ENCODE results near the gene IL22RA2. TPM values are rescaled to one million over a fixed set of nuclear protein-coding genes. Genes with fewer than 3 reads are reported as not detected.

The IL22RA2 gene
- total and polyA plus RNA-seq, 9 of the 15 experiments (the other 6 are each of a cell fraction or from before 2014, with no cell fraction given), result 0.03 TPM; not detected in 8

DNA sequence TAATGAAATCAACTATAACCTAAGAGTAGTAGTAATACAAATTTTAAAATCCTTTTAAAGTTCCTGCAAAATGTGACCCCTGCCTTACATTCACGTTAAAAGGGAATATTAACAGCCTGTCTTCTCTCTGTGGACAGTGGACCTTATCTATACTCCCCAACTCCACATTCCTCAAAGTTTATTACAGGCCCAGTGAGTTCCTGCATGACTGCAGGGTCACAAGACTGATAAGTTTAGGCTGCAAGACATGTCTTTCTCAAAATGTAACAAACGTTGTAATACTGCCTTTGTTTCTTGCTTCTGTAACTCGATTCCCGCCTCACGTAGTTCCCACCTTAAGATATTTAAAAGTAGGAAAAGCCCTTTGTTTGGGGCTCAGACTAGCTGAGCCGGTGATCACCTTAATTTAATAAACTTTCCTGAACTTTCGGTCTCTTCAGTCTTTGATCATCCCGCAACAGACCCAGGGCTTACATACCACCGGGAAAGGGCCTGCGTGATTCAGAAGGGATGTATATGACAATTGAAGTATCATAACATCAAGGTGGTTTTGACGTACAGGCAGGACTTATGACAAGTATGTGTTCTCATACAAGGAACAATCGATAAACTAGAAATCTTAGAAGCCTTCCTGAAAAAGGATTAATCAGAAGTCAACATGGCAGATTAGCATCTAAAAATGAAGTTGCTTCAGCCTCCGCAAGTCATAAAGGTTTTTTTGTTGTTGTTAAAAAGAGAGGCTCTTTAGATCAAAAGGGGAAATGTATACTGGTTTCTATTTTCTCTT lies 3.0 kb downstream of the IL22RA2 start (continued):
- TF ChIP-seq, protein P1, sequence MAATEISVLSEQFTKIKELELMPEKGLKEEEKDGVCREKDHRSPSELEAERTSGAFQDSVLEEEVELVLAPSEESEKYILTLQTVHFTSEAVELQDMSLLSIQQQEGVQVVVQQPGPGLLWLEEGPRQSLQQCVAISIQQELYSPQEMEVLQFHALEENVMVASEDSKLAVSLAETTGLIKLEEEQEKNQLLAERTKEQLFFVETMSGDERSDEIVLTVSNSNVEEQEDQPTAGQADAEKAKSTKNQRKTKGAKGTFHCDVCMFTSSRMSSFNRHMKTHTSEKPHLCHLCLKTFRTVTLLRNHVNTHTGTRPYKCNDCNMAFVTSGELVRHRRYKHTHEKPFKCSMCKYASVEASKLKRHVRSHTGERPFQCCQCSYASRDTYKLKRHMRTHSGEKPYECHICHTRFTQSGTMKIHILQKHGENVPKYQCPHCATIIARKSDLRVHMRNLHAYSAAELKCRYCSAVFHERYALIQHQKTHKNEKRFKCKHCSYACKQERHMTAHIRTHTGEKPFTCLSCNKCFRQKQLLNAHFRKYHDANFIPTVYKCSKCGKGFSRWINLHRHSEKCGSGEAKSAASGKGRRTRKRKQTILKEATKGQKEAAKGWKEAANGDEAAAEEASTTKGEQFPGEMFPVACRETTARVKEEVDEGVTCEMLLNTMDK (IDR thresholded peaks at IDR 0.05; ENCODE audit: borderline replicate concordance, insufficient read depth, low read depth, low read length, poor library complexity, severe bottlenecking), result no peak
- TF ChIP-seq NR2C2 (CRISPR knock-in tag; IDR thresholded peaks at IDR 0.05) (no peak), NR2C2 (tag; IDR thresholded peaks at IDR 0.05) (peak; percentile 71), DPF2 (IDR thresholded peaks at IDR 0.05) (peak; percentile 85), STAG1 (CRISPR knock-in tag; IDR thresholded peaks at IDR 0.05; ENCODE audit: borderline replicate concordance) (no peak), POLR2H (tag; IDR thresholded peaks at IDR 0.05; ENCODE audit: low read depth) (no peak), NR2F6 (CRISPR knock-in tag; IDR thresholded peaks at IDR 0.05) (0 out of 2 replicates have a peak, but pooled peaks have one; percentile 25), EHMT2 (IDR thresholded peaks at IDR 0.05) (0 out of 2 replicates have a peak, but pooled peaks have one; percentile 7), HNRNPL (IDR thresholded peaks at IDR 0.05; ENCODE audit: low read depth, low read length) (no peak), ZFP30 (CRISPR knock-in tag; IDR thresholded peaks at IDR 0.05; ENCODE audit: borderline replicate concordance) (no peak), ZNF12 (CRISPR knock-in tag; IDR thresholded peaks at IDR 0.05) (no peak), KDM5B (IDR thresholded peaks at IDR 0.05; ENCODE audit: insufficient replicate concordance, low read depth, low read length) (no peak), NFE2L1 (tag; IDR thresholded peaks at IDR 0.05; ENCODE audit: borderline replicate concordance, low read depth) (no peak), NFRKB (IDR thresholded peaks at IDR 0.05; ENCODE audit: low read depth) (peak; percentile 73), MAFF (IDR thresholded peaks at IDR 0.05; ENCODE audit: low read length) (no peak), C11orf30 (IDR thresholded peaks at IDR 0.05; ENCODE audit: low read depth) (no peak), JUNB (CRISPR knock-in tag; conservative IDR thresholded peaks at IDR 0.05) (no peak), ZNF316 (IDR thresholded peaks at IDR 0.05) (no peak), ZNF232 (CRISPR knock-in tag; IDR thresholded peaks at IDR 0.05) (no peak), POLR2AphosphoS5 (IDR thresholded peaks at IDR 0.05; ENCODE audit: control insufficient read depth, insufficient read depth, low read depth, low read length) (no peak), PTRF (tag; IDR thresholded peaks at IDR 0.05) (peak; percentile 73; the same call in 1 of the 2 replicates), PRPF4 (IDR thresholded peaks at IDR 0.05; ENCODE audit: insufficient read depth, low read depth, low read length, poor library complexity, severe bottlenecking) (no peak)
- TF ChIP-seq, protein P2, sequence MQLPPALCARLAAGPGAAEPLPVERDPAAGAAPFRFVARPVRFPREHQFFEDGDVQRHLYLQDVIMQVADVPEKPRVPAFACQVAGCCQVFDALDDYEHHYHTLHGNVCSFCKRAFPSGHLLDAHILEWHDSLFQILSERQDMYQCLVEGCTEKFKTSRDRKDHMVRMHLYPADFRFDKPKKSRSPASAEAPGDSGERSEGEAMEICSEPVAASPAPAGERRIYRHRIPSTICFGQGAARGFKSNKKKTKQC (CRISPR knock-in tag; IDR thresholded peaks at IDR 0.05), result no peak
- TF ChIP-seq, protein P3, sequence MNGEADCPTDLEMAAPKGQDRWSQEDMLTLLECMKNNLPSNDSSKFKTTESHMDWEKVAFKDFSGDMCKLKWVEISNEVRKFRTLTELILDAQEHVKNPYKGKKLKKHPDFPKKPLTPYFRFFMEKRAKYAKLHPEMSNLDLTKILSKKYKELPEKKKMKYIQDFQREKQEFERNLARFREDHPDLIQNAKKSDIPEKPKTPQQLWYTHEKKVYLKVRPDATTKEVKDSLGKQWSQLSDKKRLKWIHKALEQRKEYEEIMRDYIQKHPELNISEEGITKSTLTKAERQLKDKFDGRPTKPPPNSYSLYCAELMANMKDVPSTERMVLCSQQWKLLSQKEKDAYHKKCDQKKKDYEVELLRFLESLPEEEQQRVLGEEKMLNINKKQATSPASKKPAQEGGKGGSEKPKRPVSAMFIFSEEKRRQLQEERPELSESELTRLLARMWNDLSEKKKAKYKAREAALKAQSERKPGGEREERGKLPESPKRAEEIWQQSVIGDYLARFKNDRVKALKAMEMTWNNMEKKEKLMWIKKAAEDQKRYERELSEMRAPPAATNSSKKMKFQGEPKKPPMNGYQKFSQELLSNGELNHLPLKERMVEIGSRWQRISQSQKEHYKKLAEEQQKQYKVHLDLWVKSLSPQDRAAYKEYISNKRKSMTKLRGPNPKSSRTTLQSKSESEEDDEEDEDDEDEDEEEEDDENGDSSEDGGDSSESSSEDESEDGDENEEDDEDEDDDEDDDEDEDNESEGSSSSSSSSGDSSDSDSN (IDR thresholded peaks at IDR 0.05; ENCODE audit: borderline replicate concordance in 1 of 2, low read depth in 2 of 2, low read length in 2 of 2), result no peak

Data from K562 (cell line).